ENCODE data around the gene URGCP.

URGCP gene, protein sequence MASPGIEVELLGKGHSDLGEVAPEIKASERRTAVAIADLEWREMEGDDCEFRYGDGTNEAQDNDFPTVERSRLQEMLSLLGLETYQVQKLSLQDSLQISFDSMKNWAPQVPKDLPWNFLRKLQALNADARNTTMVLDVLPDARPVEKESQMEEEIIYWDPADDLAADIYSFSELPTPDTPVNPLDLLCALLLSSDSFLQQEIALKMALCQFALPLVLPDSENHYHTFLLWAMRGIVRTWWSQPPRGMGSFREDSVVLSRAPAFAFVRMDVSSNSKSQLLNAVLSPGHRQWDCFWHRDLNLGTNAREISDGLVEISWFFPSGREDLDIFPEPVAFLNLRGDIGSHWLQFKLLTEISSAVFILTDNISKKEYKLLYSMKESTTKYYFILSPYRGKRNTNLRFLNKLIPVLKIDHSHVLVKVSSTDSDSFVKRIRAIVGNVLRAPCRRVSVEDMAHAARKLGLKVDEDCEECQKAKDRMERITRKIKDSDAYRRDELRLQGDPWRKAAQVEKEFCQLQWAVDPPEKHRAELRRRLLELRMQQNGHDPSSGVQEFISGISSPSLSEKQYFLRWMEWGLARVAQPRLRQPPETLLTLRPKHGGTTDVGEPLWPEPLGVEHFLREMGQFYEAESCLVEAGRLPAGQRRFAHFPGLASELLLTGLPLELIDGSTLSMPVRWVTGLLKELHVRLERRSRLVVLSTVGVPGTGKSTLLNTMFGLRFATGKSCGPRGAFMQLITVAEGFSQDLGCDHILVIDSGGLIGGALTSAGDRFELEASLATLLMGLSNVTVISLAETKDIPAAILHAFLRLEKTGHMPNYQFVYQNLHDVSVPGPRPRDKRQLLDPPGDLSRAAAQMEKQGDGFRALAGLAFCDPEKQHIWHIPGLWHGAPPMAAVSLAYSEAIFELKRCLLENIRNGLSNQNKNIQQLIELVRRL

DNA sequence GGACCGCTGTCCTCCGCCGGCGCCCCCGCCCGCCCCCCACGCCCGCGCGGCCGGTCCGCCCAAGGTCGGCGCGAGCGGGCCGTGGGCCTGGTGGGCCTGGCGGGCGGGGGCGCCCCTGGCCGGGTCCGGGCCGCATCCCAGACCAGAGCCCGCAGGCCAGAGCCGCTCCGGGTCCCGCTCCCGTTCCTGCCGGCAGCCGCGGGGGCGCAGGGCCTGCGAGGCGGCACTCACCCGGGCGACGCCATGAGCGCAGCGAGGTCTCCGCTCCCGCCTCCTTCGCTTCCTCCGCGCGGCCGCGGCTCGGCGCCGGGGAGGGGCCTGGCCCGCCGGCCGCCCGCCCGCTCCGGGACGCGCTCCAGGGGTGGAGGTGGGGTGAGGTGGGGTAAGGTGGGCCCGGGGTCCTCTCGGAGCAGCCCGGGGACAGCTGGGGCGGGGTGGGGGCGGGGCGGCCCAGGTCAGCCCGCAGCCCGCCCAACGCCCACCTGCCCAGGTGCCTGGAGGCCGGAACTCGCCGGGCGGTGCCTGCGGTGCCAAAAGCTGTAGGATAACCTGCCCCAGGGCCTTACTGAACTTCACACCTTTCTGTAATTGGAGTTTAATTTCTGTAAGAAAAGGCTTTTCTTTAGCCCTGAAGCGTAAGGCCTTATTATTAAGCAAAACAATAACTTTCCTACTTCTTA is at the start of gene URGCP:
Gene URGCP, minus strand, starts transcription at position 266 of the 680 bp plus-strand sequence. Its CDS starts 21 bp downstream, at position 245.
- DNase-seq (ENCODE audit: low read depth), result no peak

DNA sequence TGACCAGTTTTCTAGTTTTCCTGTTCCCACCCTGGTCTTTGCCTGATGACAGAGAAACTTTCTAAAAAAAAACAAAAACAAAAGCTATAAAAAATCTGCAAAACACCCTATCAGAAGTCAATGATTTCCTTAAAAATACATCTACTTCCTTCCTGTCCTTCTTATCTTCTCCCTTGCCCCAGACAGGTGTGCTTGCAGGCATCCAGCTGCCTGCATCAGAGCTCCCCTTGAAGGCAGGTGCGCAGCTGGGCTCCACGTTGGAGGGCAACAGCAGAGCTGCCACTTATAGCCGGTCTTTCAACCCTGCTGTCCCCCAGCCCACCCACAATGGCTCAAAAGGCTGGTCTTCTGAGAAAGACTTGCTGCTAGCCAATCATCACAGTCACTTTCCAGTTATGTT is 49.6 kb upstream of the URGCP start:
- DNase-seq (ENCODE audit: low read depth), result no peak

DNA sequence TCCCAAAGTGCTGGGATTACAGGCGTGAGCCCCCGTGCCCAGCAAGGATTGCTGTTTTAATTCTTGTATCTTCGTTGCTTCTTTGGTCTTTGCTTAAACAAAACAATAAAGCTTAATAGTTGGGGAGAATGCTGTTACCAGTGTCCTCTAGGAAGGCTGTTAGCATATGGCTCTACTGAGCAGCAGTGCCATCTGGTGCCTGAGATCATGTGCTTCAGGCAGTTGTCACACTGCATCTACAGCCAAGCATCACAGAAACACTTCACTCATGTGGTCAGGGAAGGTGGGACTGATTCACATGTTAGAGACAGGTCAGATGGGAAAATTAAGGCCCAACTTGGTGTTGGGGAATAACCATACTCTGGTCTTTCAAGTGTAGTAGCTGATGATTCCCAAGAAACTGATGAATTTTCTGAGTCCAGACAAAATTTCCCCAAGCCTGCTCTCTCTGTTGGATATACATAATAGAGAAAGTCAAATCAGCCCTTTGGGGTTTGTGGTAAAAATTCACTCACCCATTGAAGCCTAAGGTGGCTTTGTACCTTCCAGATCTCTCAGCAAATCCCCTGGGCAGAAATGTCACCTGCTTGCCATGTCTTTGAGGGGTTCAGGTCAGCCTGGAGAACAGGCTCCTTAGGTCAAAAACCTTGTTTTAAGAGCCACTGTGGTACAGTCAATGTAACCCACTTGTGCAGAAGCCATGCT is 48.3 kb upstream of the URGCP start:
- peak; percentile 34 for DNase-seq (ENCODE audit: low read depth)

DNA sequence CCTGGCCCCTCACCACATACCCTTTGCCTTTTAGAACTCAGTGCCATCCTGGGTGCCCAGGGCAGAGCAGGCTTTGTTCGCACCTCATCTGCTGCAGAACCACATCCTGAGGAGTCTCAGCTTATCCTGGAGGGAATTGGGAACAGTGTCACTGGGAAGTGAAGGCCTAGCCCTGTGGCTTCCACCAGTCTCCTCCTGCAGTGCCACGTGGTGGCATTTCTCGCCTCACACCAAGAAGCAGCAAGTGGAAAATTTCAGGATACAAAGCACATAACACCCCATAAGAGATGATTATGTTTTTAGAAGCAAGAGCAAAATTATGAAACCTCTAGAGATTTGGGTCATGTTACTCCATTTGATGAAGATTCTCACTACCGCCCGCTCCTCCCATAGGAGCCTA is 46.7 kb upstream of the URGCP start:
- no peak for DNase-seq (ENCODE audit: low read depth)

DNA sequence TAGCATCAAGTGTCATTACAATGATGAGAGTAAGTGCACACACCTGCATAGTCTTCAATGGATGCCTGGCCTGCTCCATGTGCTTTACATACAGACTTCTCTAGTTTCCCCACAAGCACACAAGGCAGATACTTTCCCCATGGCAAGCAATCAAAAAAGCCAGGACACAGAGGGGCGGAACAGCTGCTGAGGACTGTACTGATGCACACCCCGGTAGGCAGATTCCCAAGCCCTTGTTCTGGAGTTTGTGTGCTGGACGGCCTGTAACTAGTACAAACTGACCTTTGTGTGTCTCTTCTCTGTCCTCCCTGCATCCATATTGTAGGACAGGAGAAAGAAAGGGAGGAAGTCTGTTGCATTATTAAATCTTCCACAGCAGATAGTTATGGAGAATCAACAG is 45.6 kb upstream of the URGCP start:
- DNase-seq (ENCODE audit: low read depth), result no peak

DNA sequence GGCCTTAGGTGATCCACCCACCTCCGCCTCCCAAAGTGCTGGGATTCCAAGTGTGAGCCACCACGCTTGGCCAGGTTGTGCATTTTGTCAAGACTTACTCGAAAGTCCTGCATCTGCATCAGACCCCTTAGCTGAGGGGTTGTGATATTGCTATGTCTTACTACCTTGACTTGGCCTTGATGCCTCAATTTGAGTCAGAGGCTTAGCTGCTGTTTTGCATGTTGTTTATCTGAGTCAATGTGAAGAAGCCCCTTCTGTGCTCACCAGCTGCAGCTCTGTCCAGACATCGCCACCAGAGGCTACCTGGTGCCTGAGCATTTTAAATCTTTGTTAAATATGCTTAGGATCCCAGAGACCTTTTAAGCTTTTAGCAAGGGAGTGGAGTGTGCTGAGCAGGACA is 37.9 kb upstream of the URGCP start:
- DNase-seq (ENCODE audit: low read depth), result no peak

DNA sequence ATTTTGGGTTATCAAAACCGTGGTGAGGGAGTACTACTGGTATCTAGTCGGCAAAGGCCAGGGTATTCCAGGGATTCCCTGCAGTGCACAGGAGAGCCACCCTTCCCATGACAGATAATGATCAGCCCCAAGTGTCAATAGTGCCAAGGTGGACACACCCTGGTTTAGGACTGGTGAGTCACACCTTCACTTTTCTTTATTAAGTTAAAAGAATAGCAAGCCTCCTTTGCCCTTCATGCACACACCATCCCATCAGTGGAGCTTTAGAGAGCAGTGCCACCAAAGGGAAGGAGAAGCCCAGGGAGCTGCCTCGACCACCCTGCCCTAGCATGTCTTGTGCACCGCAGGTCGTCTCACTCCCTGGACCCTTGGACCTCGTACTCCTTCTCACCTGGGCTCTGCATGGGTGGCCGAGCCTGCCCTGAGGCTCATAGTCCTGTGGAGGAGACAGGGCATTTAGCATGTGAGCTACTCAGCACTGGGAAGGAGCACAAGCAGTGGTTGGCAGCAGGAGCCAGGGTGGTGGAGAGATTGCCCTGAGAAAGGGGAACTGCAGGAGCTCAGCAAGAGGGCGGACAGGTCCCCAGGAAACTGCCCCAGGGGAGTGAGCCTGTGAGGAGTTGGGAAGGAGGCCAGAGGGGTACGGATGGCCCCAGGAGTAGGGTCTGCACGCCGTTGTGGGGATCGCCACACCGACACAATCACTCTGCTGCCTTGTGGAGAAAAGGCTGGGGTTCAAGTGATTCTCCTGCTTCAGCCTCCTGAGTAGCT is 37.2 kb upstream of the URGCP start:
- DNase-seq (ENCODE audit: low read depth), result no peak

DNA sequence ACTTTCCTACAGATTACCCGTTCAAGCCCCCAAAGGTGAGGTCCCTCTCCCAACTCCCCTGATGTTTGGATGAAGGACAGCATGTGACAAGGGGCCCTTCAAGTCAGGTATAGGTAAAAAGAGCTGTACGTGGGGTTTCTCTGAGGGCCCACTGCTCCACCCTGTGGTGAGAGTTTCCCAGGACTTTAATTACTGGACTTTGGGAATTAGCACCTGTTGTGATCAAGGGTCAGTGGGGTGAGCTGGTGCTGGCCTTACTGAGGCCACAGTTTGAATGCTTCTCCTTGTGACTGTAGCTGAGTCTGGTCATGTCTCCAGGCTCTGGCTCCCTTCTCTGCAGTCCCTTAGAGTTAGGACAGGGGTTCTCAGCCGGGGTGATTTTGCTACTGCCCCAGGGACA is 36.6 kb upstream of the URGCP start:
- DNase-seq (ENCODE audit: low read depth), result no peak

DNA sequence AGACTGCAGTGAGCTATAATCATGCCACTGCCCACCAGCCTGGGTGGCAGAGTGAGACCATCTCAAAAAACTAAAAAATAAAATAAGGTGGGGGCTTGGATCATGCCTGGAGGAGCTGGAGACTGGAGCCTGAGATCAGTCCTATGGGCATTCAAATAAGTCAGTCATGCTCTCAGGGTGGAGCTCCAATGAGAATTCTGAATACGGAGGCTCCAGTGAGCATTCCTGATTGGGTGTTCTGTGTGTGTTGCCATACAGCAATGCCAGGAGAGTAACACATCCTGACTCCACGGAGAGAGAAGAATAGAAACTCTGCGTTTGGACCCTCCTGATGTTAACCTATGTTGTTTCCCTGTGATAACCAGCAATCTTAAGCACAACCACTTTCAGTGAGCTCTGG is 35.9 kb upstream of the URGCP start:
- no peak for DNase-seq (ENCODE audit: low read depth)

DNA sequence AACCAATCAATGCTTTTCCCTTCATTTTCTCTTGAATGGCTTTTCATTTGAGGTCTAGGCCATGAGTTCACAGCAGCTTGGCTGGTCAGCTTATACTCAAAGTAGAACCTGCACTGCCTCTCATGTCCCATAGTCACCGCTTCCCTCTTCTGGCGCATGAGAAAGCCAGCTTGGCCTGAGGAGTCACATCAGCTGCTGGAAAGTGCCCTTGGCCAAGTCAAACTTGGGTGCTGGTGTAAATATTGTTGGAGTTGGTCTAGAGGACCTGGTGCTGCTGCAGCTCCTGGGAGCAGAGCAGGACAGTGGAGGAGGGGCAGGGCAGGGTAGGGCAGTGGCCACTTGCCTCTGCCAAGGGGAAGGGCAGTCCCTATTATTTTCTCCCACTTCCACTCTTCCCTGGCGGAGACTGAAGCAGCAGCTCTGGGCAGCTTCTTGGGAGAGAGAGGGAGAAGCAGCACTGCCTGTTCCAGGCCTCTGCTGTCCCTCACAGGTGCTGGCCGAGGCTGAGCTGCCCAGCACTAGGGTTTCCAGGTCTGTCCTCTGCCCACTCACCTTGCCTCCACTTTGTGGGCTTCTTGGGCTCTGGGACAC is 32.6 kb upstream of the URGCP start:
- DNase-seq (ENCODE audit: low read depth), result no peak

DNA sequence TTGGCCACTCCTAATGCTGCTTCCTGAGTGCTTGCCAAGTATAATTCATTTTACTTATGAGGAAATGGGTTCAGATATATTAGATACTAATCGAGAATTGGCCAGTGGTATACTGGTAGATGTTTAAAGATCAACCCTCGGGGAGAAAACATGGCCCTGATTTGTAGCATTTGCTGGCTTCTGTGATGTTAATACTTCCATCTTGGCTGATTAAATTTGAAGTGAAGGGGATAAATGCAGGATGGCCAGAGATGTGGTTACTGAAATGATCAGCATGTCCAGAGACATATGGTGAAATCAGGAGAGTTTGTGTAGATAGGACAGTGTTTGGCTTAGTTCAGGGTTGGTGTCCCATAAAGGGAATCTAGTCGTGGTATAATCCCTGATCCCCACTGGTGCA is 31.0 kb upstream of the URGCP start:
- no peak for DNase-seq (ENCODE audit: low read depth)

DNA sequence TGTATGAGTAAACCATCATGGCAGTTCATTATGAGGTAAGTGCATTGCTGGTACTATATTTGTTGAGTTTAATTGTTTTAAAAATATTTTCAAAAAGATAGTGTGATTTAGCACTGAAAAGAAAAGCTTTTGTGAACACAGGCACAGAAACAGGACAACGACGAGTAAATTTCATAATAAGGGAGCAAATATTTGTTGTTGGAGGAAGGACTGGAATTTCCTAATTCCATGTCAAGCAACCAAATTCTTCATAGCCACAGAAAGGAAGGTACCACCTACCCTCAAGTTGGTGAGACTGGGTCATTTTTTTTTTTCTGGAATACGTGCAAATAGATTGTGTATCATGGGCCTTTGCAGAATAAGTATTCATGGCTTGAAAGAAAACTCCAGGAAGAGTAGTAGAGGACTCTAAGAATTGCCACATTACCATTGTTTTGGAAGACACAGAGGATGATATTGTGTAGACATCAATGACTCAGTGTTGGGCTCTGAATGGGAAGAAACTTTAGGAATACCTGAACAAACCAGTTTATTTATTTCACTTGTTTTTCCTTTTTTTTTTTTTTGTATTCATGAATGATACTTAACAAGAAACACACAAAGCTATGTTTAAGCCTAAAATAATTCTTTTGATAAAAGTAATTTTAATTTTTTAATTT is 27.6 kb upstream of the URGCP start:
- DNase-seq (ENCODE audit: low read depth), result no peak

DNA sequence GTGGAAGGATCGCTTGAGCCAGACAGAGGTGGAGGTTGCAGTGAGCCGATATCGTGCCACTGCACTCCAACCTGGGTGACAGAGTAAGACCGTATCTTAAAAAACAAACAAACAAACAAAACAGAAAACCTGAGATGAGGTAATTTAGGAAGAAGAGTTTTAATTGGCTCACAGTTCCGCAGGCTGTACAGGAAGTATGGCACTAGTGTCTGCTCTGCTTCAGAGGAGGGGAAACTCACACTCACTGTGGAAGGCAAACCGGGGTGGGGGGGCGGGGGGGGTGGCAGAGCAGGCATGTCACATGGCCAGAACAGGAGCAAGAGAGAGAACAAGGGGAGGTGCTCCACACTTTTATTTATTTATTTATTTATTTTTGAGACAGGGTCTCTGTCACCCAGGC is 24.9 kb upstream of the URGCP start:
- DNase-seq (ENCODE audit: low read depth), result no peak

DNA sequence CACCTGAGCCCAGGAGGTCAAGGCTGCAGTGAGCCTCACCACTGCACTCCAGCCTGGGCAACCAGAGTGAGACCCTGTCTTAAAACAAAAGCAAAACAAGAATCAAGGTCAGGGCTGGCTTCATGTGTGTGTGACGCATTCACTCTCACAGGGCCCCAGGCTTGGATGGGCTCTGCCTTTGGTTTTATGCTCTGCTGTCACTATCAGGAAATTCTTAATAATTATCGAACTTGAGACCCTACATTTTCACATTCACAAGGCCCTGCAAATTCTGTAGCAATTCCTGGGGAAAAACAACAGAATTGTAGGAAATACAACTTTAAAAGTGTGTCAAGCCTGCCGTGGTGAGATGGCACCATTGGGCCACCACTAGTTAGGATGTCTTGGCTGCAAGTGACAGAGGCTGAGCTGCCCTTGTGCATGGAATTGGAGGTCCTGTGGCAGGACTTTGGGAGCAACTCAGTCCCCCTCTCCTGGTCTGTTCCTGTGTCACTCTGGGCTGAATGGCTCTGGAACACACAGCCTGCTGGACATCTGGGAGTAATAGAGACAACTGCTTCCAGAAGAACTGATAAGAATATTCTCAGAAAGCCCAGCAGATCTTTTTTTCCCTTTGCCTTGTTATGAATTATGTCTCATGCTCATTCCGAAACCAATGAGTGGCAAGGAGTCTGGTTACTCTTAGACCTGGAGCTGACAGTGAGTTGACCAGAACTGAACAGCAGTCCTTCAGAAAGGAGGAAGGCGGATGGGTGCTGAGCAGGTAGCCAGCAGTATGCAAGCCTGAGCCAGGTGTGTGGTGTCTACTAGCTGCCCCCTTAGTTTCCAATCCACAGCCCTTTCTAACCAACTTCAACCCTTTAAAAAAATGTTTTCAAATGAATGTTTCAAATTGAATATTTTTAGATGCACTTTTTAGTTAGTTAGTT is 23.4 kb upstream of the URGCP start:
- no peak for DNase-seq (ENCODE audit: low read depth)

DNA sequence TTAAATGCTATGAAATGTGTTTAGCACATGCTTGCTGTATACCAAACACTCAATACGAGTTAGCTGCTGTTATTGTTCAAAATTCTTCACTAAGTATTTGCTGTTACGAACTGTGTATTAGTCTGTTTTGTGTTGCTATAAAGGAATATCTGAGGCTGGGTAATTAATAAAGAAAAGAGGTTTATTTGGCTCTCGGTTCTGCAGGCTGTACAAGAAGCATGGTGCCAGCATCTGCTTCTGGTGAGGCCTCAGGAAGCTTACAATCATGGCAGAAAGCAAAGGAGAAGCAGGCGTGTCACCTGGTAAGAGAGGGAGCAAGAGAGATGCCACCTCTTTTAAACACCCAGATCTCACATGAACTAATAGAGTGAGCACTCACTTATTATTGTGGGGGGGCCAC is 21.4 kb upstream of the URGCP start:
- no peak for DNase-seq (ENCODE audit: low read depth)

DNA sequence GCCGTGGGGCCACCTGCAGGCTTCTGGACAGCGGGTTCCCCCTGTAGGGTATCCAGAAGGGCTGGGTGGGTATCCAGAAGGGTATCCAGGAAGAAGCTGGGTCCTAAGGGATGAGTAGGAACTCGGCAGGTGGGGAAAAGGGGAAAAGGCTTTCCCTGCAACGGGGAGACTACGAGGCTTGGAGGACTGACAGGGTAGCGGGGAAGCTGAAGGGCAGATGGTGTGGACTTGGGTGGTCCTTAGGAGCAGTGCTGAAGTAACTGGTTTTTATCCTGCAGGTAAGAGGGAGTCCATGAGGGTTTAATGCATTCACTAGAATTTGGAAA is 20.4 kb upstream of the URGCP start:
- no peak for DNase-seq (ENCODE audit: low read depth)

DNA sequence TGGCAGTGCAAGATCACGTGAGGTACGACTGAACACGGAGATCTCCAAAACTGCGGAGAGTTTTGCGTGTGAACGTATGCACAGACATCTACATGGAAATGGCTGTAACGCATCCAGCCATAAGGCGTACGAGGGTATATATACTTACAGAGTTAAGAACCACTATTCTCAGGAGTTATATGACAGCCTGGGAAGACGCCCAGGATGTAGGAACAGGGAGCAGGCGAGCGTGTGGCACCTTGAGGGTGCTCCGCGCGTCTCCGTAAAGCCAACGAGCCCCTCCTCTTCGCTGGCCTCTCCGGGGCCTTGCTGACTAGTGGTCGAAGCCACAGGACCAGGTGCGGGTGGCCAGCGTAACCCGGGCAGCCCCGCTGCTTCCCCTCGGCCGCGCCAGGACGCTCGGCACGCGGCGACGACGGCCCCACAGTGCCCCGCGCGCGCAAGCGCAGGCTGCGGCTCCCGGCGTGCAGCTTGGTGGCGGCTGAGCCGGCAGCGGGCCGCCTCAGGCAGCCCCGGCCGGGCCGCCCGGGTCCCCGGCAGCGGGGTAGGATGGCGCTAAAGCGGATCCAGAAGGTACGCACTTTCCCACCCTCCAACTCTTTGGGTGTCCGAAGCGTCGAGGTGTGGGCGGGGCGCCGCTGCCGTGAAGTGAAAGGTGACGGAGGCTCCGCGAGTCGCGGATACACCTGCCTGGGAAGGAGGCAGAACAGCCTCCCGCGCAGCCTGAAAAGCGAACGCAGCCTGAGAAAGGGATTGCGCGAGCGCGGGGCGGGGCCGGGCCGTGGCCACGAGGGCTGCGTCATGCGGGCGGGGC is 19.8 kb upstream of the URGCP start, which contains the start of gene UBE2D4:
Gene UBE2D4, plus strand, starts transcription at position 453 of the 814 bp plus-strand sequence. Its CDS starts 97 bp downstream, at position 550.
- DNase-seq (ENCODE audit: low read depth), result peak; percentile 19

DNA sequence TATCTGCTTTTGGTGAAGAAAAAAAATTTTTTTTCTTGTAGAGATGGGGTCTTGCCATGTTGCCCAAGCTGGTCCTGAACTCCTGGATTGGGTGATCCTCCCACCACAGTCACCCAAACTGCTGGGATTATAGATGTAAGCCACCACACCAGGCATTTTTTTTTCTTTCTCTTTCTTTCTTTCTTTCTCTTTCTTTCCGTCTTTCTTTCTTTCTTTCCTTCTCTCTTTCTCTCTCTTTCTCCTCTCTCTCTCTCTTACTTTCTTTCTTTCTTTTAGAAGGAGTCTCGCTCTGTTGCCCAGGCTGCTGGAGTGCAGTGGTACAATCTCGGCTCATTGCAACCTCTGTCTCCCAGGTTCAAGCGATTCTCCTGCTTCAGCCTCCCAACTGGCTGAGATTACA is 16.3 kb upstream of the URGCP start:
- DNase-seq (ENCODE audit: low read depth), result no peak
